ENCODE measurements around the gene FASLG. TPM values are rescaled to one million over a fixed set of nuclear protein-coding genes. Genes with fewer than 3 reads are reported as not detected.

The FASLG gene
- total RNA-seq, 1 experiment from 2014 or later = not detected

GRCh38 chr1:172669011-172669410 is 10.1 kb downstream of the FASLG start:
- ChIA-PET POLR2A (no interaction called here), CTCF (interaction anchor here (0.6 kb wide), 1 partner anchor 556 kb away, joined by 3 read pairs; no protein-coding TSS in a partner anchor)
- Mint-ChIP-seq H3K4me3 (no peak overlapping the region), H3K4me1 (no peaks in the 10 kb centered on the region), H3K9me3 (peaks cover 5% of the 10 kb centered on the region), H3K27me3 (ENCODE audit: low read depth) (no peaks in the 10 kb centered on the region), H3K36me3 (no peaks in the 10 kb centered on the region), H3K27ac (no peak overlapping the region)
- no peak for ATAC-seq
- DNase-seq (ENCODE audit: low spot score) = no peak
- TF ChIP-seq SP1 (CRISPR knock-in tag; conservative IDR thresholded peaks at IDR 0.05) (no peak), ETV6 (CRISPR knock-in tag; IDR thresholded peaks at IDR 0.05) (no peak), ZSCAN18 (CRISPR knock-in tag; IDR thresholded peaks at IDR 0.05) (no peak), AR (CRISPR knock-in tag; IDR thresholded peaks at IDR 0.05) (no peak), ELF4 (CRISPR knock-in tag; IDR thresholded peaks at IDR 0.05; ENCODE audit: low read depth) (no peak), E2F4 (CRISPR knock-in tag; IDR thresholded peaks at IDR 0.05; ENCODE audit: borderline replicate concordance, low read depth) (no peak), SMAD3 (CRISPR knock-in tag; IDR thresholded peaks at IDR 0.05; ENCODE audit: borderline replicate concordance) (no peak), FOXP1 (CRISPR knock-in tag; IDR thresholded peaks at IDR 0.05; ENCODE audit: borderline replicate concordance) (no peak), NFATC4 (CRISPR knock-in tag; IDR thresholded peaks at IDR 0.05) (no peak), ZBTB21 (CRISPR knock-in tag; IDR thresholded peaks at IDR 0.05; ENCODE audit: borderline replicate concordance) (no peak), MXD4 (CRISPR knock-in tag; IDR thresholded peaks at IDR 0.05; ENCODE audit: borderline replicate concordance) (no peak), ZBTB43 (CRISPR knock-in tag; IDR thresholded peaks at IDR 0.05) (no peak)

GRCh38 chr1:172670316-172670715 is 11.4 kb downstream of the FASLG start:
- H3K4me3 Mint-ChIP-seq = no peak overlapping the region

More at GRCh38 chr1:172670316-172670715, 11.4 kb downstream of the FASLG start:
- H3K27me3 Mint-ChIP-seq (ENCODE audit: low read depth) = no peaks in the 10 kb centered on the region
- no peak for DNase-seq (ENCODE audit: low spot score)
- no peaks in the 10 kb centered on the region for H3K4me1 Mint-ChIP-seq
- ChIA-PET POLR2A (no interaction called here), CTCF (no interaction called here)
- no peak overlapping the region for H3K27ac Mint-ChIP-seq
- TF ChIP-seq JUN (CRISPR knock-in tag; IDR thresholded peaks at IDR 0.05) (no peak), NFE2L1 (CRISPR knock-in tag; IDR thresholded peaks at IDR 0.05) (no peak), GABPB1 (CRISPR knock-in tag; IDR thresholded peaks at IDR 0.05) (no peak), PRRX2 (CRISPR knock-in tag; IDR thresholded peaks at IDR 0.05) (no peak), MLX (CRISPR knock-in tag; IDR thresholded peaks at IDR 0.05) (no peak), ZNF425 (CRISPR knock-in tag; conservative IDR thresholded peaks at IDR 0.05) (no peak), AR (CRISPR knock-in tag; IDR thresholded peaks at IDR 0.05) (no peak), E2F4 (CRISPR knock-in tag; IDR thresholded peaks at IDR 0.05; ENCODE audit: borderline replicate concordance, low read depth) (no peak), ATF3 (CRISPR knock-in tag; conservative IDR thresholded peaks at IDR 0.05) (no peak), ZNF396 (CRISPR knock-in tag; IDR thresholded peaks at IDR 0.05; ENCODE audit: borderline replicate concordance) (no peak), ZNF671 (CRISPR knock-in tag; IDR thresholded peaks at IDR 0.05) (no peak), TCF7 (CRISPR knock-in tag; IDR thresholded peaks at IDR 0.05; ENCODE audit: low read depth) (no peak)
- H3K9me3 Mint-ChIP-seq = peaks cover 5% of the 10 kb centered on the region
- no peaks in the 10 kb centered on the region for H3K36me3 Mint-ChIP-seq
- no peak for ATAC-seq

Measured in WTC11 (cell line).